SK-N-SH treated with all-trans-retinoic acid at 6 μM for 48 hours (cell line): Measurements from ENCODE around the gene PRKAB1.

Experiments
- CSDC2 ChIP-seq: fragments of 250-450 bp; sonication (Bioruptor Pico); IDR thresholded peaks from 2 replicates; pipeline ENCODE4 v1.5.0; 2020; ENCODE audit warnings: mild to moderate bottlenecking, moderate library complexity
- GLIS3 ChIP-seq: fragments of 250-450 bp; sonication (Bioruptor Pico); IDR thresholded peaks from 2 replicates; pipeline ENCODE4 v1.5.0; 2020; ENCODE audit warnings: mild to moderate bottlenecking, moderate library complexity
- ISL1 ChIP-seq: fragments of 250-450 bp; sonication (Bioruptor Pico); IDR thresholded peaks from 2 replicates; pipeline ENCODE4 v2.1.2; 2022; ENCODE audit warnings: mild to moderate bottlenecking, moderate library complexity
- RARB ChIP-seq: fragments of 250-450 bp; sonication (Bioruptor Pico); IDR thresholded peaks from 2 replicates; pipeline ENCODE4 v1.8.0; 2021; ENCODE audit warnings: mild to moderate bottlenecking, moderate library complexity
- SNAI2 ChIP-seq: fragments of 250-450 bp; sonication (Bioruptor Pico); IDR thresholded peaks from 2 replicates; pipeline ENCODE4 v1.5.0; 2020; ENCODE audit warnings: mild to moderate bottlenecking, moderate library complexity
- ZC3H10 ChIP-seq: fragments of 250-450 bp; sonication (Bioruptor Pico); IDR thresholded peaks from 2 replicates; pipeline ENCODE4 v1.5.1; 2021; ENCODE audit warnings: mild to moderate bottlenecking, moderate library complexity
- ZFP30 ChIP-seq: fragments of 450-650 bp; formaldehyde crosslinking; IDR thresholded peaks from 2 replicates; pipeline ENCODE4 v1.5.0; 2022; ENCODE audit warnings: mild to moderate bottlenecking, moderate library complexity
- ZNF565 ChIP-seq: fragments of 450-650 bp; formaldehyde crosslinking; conservative IDR thresholded peaks from 2 replicates; pipeline ENCODE4 v1.5.0; 2020; ENCODE audit warnings: low read depth, mild to moderate bottlenecking, moderate library complexity
- ZNF70 ChIP-seq: fragments of 450-650 bp; formaldehyde crosslinking; IDR thresholded peaks from 2 replicates; pipeline ENCODE4 v1.5.0; 2020; ENCODE audit warnings: mild to moderate bottlenecking, moderate library complexity
- ZNF8 ChIP-seq: fragments of 450-650 bp; formaldehyde crosslinking; IDR thresholded peaks from 2 replicates; pipeline ENCODE4 v1.5.0; 2020; ENCODE audit warnings: mild to moderate bottlenecking, moderate library complexity
- TF ChIP-seq, protein P1 (sequence below): fragments of 250-450 bp; sonication (Bioruptor Pico); IDR thresholded peaks from 2 replicates; pipeline ENCODE4 v1.5.1; 2021; ENCODE audit warnings: mild to moderate bottlenecking, moderate library complexity
- TF ChIP-seq, protein P2 (sequence below): fragments of 250-450 bp; sonication (Bioruptor Pico); IDR thresholded peaks from 2 replicates; pipeline ENCODE4 v1.8.0; 2020; ENCODE audit warnings: mild to moderate bottlenecking, moderate library complexity, borderline replicate concordance

DNA sequence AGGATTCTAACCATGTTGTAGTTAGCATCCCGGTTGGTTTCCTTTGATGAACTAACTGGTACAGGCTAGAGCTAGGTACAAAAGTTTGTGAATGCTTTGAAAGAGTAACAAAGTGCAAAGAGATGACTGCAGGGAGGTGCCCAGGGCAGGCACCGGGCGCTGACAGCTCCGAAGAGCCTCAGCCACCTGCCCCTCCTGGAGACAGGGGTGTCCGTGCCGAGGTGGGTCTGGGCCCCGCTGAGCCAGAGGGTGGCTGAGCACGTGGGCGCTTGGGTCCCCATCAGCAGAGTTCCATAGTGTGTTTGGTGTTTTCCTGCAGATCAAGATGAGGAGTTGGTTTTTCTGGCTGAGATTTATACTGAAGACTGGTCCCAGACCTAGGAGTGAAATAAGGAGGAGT is 19.9 kb downstream of the PRKAB1 start:
- TF ChIP-seq RARB (CRISPR knock-in tag) (no peak), ZFP30 (CRISPR knock-in tag) (no peak), ZNF565 (no peak), ZC3H10 (CRISPR knock-in tag) (no peak), GLIS3 (CRISPR knock-in tag) (no peak), SNAI2 (CRISPR knock-in tag) (no peak), CSDC2 (CRISPR knock-in tag) (no peak), ZNF70 (no peak), ISL1 (CRISPR knock-in tag) (no peak), ZNF8 (CRISPR knock-in tag) (no peak)
- TF ChIP-seq, protein P1, sequence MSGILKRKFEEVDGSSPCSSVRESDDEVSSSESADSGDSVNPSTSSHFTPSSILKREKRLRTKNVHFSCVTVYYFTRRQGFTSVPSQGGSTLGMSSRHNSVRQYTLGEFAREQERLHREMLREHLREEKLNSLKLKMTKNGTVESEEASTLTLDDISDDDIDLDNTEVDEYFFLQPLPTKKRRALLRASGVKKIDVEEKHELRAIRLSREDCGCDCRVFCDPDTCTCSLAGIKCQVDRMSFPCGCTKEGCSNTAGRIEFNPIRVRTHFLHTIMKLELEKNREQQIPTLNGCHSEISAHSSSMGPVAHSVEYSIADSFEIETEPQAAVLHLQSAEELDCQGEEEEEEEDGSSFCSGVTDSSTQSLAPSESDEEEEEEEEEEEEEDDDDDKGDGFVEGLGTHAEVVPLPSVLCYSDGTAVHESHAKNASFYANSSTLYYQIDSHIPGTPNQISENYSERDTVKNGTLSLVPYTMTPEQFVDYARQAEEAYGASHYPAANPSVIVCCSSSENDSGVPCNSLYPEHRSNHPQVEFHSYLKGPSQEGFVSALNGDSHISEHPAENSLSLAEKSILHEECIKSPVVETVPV (CRISPR knock-in tag): no peak
- TF ChIP-seq, protein P2, sequence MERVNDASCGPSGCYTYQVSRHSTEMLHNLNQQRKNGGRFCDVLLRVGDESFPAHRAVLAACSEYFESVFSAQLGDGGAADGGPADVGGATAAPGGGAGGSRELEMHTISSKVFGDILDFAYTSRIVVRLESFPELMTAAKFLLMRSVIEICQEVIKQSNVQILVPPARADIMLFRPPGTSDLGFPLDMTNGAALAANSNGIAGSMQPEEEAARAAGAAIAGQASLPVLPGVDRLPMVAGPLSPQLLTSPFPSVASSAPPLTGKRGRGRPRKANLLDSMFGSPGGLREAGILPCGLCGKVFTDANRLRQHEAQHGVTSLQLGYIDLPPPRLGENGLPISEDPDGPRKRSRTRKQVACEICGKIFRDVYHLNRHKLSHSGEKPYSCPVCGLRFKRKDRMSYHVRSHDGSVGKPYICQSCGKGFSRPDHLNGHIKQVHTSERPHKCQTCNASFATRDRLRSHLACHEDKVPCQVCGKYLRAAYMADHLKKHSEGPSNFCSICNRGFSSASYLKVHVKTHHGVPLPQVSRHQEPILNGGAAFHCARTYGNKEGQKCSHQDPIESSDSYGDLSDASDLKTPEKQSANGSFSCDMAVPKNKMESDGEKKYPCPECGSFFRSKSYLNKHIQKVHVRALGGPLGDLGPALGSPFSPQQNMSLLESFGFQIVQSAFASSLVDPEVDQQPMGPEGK (CRISPR knock-in tag): no peak
